Amniotic epithelial cell (primary cell): ENCODE data around the gene CD81.
"Not testable (repeated sequence)": the region's sequence is repeated elsewhere in the genome, so short reads cannot be mapped to it uniquely, and the experiment has no call there.

Source experiments
- DNase-seq: peaks from one replicate; pipeline ENCODE4 v3.0.0-alpha.2; 2010; ENCODE audit warnings: low read depth

Gene CD81

GRCh38 chr11:2376751-2377451, at the start of gene CD81:
TSS of gene CD81 (plus strand) at chr11:2377310. CDS start at chr11:2377550, 240 bp downstream.
- DNase-seq: peak; percentile 7

DNA sequence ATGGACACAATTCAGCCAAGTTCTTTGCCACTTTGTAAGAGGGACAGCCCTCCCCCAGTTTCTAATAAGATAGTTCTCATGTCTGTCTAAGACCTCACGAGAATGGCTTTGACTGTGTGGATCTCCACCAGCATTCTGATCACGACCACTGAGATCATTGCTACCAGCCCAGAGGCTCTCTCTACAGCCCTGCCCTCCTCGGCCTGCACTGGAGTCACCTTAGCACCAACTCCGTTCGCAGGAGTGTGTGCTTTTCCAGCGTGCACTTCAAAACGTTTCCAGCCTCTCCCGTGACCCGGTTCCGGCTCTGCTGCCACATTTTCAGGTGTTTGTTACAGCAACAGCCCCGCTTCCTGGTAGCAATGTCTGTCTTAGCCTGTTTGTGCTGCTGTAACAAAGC, 49.1 kb upstream of the CD81 start:
- no peak for DNase-seq

- no peak for DNase-seq
Observed at GRCh38 chr11:2328656-2329354, 48.3 kb upstream of the CD81 start.

DNA sequence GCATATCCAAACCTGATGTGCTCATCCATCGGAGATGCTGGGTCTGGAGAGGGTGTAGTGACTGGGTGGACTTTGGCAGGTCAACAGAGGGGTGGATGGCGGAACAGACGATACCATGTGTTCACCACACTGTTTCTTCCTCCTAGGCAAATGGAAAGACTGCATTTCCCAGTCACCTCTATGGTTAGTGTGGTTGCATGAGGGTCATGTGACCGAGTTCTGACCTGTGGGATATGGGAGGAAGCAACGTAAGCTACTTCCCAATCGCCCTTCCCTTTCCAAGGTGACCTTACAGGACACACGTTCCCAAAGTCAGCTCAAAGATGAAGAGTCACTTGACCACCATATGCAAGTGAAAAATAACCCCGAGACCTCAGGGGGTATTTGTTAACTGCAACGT, 47.6 kb upstream of the CD81 start:
- DNase-seq: no peak

GRCh38 chr11:2330696-2331095, 46.4 kb upstream of the CD81 start:
- no peak for DNase-seq

DNA sequence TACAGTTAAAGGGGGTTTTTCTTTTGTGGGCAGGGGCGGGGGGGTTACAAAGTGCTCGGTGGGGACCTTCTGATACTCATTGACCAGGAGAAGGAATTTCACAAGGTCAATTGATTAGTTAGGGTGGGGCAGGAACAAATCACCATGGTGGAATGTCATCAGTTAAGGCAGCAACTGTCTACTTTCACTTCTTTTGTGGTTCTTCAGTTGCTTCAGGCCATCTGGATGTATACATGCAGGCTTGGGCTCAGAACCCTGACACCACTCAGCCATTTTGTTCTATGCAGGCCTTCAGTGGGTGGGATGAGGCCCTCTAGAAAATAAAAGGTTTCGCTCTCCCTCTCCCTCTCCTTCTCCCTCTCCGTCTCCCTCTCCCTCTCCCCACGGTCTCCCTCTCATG, 45.7 kb upstream of the CD81 start:
- no peak for DNase-seq

DNA sequence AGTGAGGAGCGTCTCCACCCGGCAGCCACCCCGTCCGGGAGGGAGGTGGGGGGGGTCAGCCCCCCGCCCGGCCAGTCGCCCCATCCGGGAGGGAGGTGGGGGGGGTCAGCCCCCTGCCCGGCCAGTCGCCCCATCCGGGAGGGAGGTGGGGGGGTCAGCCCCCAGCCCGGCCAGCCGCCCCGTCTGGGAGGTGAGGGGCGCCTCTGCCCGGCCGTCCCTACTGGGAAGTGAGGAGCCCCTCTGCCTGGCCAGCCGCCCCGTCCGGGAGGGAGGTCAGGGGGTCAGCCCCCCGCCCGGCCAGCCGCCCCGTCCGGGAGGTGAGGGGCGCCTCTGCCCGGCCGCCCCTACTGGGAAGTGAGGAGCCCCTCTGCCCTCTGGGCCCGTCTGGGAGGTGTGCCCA, 44.5 kb upstream of the CD81 start:
- not testable (repeated sequence) for DNase-seq

DNA sequence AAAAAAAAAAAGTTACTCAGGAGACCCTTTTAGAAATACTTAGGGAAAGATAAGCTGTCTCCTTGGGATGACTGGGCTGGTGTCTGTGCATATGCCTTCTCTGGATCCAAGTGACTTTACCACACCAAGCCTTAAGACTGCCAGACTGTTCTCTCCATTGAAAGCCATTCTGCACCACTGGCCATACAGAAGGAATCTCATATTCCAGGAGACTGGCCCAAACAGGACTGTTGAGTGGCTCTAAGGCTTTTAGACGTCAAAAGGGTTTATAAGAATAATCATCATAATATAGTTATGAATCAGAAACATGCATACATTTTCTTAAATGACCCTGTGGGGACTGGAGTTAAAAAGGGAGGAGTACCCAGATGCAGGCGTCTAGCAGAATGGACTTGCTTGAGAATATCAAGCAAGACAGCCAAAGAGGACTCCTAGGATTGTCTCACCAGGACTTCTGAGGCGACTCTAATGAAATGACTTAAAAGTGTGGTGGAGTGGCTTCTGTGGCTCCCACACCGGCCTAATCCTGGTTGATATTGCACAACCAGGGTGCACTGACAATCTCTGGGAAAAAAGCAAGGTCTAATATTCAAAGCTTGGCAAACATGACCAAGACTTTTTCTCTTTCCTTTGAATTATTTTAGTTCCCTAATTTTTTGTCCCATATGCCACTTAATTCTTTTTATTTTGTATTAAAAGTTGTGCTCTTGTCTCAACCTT, 43.5 kb upstream of the CD81 start:
- not testable (repeated sequence) for DNase-seq

DNA sequence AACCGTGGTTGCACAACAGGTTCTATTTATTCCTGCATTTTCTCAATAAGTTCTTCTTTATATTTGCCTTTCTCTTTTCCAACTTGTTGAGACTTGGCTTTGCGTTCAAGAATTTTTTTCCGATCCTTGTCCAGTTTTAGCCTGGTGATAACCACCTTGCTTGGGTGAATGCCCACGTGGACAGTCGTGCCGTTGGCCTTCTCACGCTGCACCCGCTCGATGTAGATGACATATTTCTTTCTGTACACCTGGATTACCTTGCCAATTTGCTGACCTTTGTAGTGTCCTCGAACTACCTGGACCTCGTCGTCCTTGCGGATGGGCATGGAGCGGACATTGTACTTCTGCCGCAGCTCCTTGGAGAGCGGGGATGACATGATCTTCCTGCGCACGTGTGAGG, 41.8 kb upstream of the CD81 start:
- DNase-seq: not testable (repeated sequence)

- not testable (repeated sequence) for DNase-seq
Observed at GRCh38 chr11:2338760-2339159, 38.4 kb upstream of the CD81 start.

GRCh38 chr11:2342557-2342956, 34.6 kb upstream of the CD81 start:
- no peak for DNase-seq

DNA sequence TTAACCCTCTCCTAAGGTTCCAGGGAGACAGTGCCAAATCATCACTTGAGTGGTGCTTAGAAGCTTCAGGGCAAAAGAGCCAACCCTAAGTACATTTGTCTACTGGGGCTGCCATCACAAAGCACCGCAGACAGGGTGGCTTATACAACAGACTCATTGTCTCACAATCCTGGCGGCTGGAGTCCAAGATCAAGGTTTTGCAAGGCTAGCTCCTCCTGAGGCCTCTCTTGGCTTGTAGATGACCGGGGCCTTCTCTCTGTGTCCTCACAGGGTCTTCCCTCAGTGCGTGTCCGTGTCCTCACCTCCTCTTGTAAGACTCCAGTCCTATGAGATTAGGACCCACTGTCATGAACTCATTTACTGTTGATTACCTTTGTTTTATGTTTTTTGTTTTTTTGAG, 34.1 kb upstream of the CD81 start:
- DNase-seq: peak; percentile 16

DNA sequence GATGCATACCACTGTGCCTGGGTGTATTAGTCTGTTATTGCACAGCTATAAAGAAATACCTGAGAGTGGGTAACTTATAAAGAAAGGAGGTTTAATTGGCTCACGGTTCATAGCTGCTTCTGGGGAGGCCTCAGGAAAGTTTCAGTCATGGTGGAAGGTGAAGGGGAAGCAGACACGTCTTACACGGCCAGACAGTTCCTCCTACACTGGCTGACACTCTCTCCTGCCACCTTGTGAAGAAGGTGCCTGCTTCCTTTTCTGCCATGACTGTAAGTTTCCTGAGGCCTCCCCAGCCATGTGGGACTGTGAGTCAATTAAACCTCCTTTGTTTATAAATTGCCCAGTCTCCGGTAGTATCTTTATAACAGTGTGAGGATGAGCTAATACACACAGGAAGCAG, 33.6 kb upstream of the CD81 start:
- no peak for DNase-seq

DNA sequence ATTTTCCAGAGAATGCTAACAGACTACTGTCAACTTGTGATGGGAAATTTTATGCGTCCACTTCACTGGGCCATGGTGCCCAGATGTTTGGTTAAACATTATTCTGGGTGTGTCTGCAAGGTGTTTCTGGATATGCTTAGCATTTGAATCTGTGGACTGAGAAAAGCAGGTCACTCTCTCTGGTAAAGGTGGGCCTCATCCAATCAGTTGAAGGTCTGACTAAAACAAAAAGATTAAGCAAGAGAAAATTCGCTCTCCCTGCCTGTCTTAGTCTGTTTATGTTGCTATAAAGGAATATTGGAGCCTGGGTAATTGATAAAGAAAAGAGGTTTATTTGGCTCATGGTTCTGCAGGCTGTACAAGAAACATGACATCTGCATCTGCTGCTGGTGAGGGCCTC, 32.1 kb upstream of the CD81 start:
- no peak for DNase-seq

DNA sequence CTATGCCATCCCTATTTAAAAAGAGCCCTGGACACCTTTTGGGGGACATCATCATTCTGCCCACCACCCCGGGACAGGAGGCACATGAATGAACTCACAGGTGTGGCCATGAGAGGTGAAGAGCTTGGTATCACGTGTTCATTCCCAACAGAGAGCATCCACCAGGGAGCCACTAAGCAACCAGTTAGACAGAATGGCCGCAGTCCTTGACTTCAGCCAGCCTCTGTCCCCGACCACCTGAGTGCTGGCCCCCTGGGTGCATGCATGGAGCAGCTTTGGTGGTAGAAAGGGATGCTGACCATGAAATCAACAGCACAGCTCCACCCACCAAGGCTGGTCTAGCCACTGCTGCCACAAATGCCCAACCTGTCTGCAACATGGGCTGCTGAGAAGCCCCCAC, 31.1 kb upstream of the CD81 start:
- DNase-seq: no peak

- no peak for DNase-seq
Observed at GRCh38 chr11:2346586-2347307, 30.4 kb upstream of the CD81 start.

GRCh38 chr11:2347308-2347830, 29.7 kb upstream of the CD81 start:
- no peak for DNase-seq

DNA sequence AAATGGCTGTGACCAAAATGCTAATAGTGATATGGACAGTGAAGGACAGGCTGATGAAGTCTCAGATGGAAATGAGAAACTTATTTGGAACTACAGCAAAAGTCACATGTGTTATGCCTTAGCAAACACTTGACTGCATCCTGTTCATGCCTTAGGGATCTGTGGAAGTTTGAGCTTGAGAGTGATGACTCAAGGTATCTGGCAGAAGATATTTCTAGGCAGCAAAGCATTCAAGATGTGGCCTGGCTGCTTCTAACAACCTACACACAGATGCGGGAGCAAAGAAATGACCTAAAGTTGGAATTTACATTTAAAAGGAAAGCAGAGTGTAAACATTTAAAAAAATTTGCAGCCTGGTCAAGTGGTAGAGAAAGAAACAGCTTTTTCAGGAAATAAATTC, 28.1 kb upstream of the CD81 start:
- peak; percentile 27 for DNase-seq

- DNase-seq: no peak
Observed at GRCh38 chr11:2351701-2352100, 25.4 kb upstream of the CD81 start.

GRCh38 chr11:2352420-2352819, 24.7 kb upstream of the CD81 start:
- no peak for DNase-seq

GRCh38 chr11:2355000-2355644, 22.0 kb upstream of the CD81 start:
- peak; percentile 43 for DNase-seq

- no peak for DNase-seq
Observed at GRCh38 chr11:2357246-2357645, 19.9 kb upstream of the CD81 start.
